Choroid plexus epithelial cell (primary cell): ENCODE measurements around the gene ITGB3.

Experiments
- DNase-seq: peaks from one replicate; pipeline ENCODE4 v3.0.0-alpha.2; 2010; ENCODE audit warnings: low read depth
- H3K4me3 ChIP-seq: 2 replicates; pipeline ENCODE4 v1.5.1; 2011; ENCODE audit warnings: low read depth, mild to moderate bottlenecking, control low read depth, low read length, moderate library complexity
- TF ChIP-seq, protein P1 (sequence below): conservative IDR thresholded peaks from 2 replicates; pipeline ENCODE4 v1.5.1; 2011; ENCODE audit warnings: low read depth, mild to moderate bottlenecking, control low read depth, inconsistent platforms, low read length, moderate library complexity

Gene ITGB3

DNA sequence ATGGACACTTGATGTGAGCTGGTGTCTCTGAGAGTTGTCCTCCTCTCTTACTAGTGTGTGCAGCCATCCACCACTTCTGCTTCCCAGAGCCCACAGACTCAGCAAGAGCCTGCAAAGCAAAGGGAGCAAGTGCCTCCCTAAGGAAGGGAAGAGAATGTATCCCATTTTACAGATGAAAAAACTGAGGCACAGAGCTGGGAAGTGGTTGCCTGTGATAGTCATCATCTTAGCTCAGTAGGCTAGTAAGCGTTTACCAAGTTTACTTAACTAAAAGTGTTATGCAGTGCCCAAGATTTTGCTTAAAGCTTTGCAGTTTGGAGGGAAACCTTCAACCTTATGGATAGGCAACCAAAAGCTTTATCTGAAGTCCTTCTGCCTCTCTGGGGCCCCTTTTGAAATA is 47.1 kb downstream of the ITGB3 start:
- no peak overlapping the region for H3K4me3 ChIP-seq
- DNase-seq: no peak

GRCh38 chr17:47301161-47301560 is 47.5 kb downstream of the ITGB3 start:
- DNase-seq: no peak
- TF ChIP-seq, protein P1, sequence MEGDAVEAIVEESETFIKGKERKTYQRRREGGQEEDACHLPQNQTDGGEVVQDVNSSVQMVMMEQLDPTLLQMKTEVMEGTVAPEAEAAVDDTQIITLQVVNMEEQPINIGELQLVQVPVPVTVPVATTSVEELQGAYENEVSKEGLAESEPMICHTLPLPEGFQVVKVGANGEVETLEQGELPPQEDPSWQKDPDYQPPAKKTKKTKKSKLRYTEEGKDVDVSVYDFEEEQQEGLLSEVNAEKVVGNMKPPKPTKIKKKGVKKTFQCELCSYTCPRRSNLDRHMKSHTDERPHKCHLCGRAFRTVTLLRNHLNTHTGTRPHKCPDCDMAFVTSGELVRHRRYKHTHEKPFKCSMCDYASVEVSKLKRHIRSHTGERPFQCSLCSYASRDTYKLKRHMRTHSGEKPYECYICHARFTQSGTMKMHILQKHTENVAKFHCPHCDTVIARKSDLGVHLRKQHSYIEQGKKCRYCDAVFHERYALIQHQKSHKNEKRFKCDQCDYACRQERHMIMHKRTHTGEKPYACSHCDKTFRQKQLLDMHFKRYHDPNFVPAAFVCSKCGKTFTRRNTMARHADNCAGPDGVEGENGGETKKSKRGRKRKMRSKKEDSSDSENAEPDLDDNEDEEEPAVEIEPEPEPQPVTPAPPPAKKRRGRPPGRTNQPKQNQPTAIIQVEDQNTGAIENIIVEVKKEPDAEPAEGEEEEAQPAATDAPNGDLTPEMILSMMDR: no peak
- no peak overlapping the region for H3K4me3 ChIP-seq

More for the DNA sequence above, 47.1 kb downstream of the ITGB3 start:
- TF ChIP-seq, protein P1: no peak

DNA sequence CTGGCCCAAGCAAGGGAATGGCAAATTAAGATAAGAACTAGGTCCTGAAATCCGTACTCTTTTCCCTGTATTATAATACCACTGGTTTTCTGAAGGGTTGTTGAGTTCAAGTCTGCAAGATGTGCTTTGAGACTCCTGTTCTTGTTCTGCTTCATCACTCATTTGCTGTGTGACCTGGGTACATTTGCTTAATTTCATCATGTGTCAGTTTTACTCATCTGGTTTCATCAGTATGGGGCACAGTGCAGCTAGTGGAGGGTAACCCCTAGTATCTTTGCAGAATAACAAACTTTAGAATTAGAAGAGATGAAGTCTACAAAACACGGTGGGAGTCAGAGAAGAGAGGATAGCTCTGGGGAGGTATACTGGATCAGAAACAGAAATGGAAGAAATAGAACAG is 48.2 kb downstream of the ITGB3 start:
- H3K4me3 ChIP-seq: no peak overlapping the region
- no peak for DNase-seq
- TF ChIP-seq, protein P1: no peak

DNA sequence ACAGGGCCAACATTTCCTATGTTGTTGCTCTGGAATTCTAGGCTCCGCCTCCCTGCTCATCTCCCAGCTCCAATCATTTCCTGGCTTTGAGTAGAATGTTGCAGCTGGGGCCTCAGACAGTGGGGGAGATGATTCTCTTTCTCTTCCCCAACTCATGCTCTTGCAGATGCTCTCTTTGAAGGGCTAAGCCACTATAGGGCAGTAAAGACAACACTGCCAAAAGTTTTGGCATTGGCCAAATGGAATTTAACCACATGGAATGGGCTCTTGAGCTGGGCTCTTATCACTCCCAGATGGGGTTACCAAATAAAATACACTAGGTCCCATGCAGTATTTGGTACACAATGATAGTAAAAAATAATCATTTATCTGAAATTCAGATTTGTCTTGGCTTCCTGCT is 50.6 kb downstream of the ITGB3 start:
- TF ChIP-seq, protein P1: no peak

GRCh38 chr17:47305302-47305923 is 51.8 kb downstream of the ITGB3 start:
- peak; percentile 95 for DNase-seq
- H3K4me3 ChIP-seq: no peak overlapping the region
- TF ChIP-seq, protein P1: no peak

More for the DNA sequence above, 50.6 kb downstream of the ITGB3 start:
- DNase-seq: no peak
- H3K4me3 ChIP-seq: no peak overlapping the region

GRCh38 chr17:47310186-47310733 is 56.6 kb downstream of the ITGB3 start:
- no peak for DNase-seq
- no peak overlapping the region for H3K4me3 ChIP-seq
- TF ChIP-seq, protein P1: no peak

DNA sequence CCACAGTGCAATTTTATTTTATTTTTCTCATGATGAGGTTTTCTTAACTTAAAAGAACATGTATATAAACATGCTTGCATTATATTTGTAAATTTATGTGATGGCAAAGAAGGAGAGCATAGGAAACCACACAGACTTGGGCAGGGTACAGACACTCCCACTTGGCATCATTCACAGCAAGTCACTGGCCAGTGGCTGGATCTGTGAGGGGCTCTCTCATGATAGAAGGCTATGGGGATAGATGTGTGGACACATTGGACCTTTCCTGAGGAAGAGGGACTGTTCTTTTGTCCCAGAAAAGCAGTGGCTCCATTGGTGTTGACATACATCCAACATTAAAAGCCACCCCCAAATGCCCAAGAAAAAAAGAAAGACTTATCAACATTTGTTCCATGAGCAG is 57.8 kb downstream of the ITGB3 start:
- no peak overlapping the region for H3K4me3 ChIP-seq
- TF ChIP-seq, protein P1: no peak
- no peak for DNase-seq
